NCI-H748 (cell line): Measurements from ENCODE around the gene CYP1B1.
"Not testable (repeated sequence)": the region's sequence is repeated elsewhere in the genome, so short reads cannot be mapped to it uniquely, and the experiment has no call there.

Source experiments
- DNase-seq: peaks from one replicate; lab custom pipeline; 2025; ENCODE audit not compliant: unreplicated experiment; lab: John Stamatoyannopoulos, UW

CYP1B1 gene

GRCh38 chr2:38075507-38076151 lies at the start of gene CYP1B1:
Gene CYP1B1 (minus strand): TSS chr2:38076151. CDS start chr2:38075388, 763 bp downstream.
- no peak for DNase-seq

GRCh38 chr2:38125007-38125406 lies 49.1 kb upstream of the CYP1B1 start:
- no peak for DNase-seq

- DNase-seq = no peak
Observed at GRCh38 chr2:38123911-38124310, 48.0 kb upstream of the CYP1B1 start.

GRCh38 chr2:38122344-38122743 lies 46.4 kb upstream of the CYP1B1 start:
- DNase-seq = no peak

GRCh38 chr2:38121481-38121880 lies 45.5 kb upstream of the CYP1B1 start:
- no peak for DNase-seq

- no peak for DNase-seq
Observed at GRCh38 chr2:38120829-38121228, 44.9 kb upstream of the CYP1B1 start.

- no peak for DNase-seq
Observed at GRCh38 chr2:38120264-38120592, 44.3 kb upstream of the CYP1B1 start.

GRCh38 chr2:38116762-38117161 lies 40.8 kb upstream of the CYP1B1 start:
- no peak for DNase-seq

GRCh38 chr2:38115216-38116032 lies 39.5 kb upstream of the CYP1B1 start:
- peak; percentile 55 for DNase-seq

GRCh38 chr2:38113981-38114708 lies 38.2 kb upstream of the CYP1B1 start:
- DNase-seq = no peak

- no peak for DNase-seq
Observed at GRCh38 chr2:38113051-38113450, 37.1 kb upstream of the CYP1B1 start.

GRCh38 chr2:38111350-38111749 lies 35.4 kb upstream of the CYP1B1 start:
- not testable (repeated sequence) for DNase-seq

- no peak for DNase-seq
Observed at GRCh38 chr2:38109732-38110181, 33.8 kb upstream of the CYP1B1 start.

GRCh38 chr2:38108907-38109731 lies 33.2 kb upstream of the CYP1B1 start:
- DNase-seq = no peak

GRCh38 chr2:38107738-38108410 lies 31.9 kb upstream of the CYP1B1 start:
- no peak for DNase-seq

GRCh38 chr2:38106405-38107094 lies 30.6 kb upstream of the CYP1B1 start:
- DNase-seq = no peak

GRCh38 chr2:38105922-38106321 lies 30.0 kb upstream of the CYP1B1 start:
- DNase-seq = no peak

GRCh38 chr2:38104598-38104997 lies 28.6 kb upstream of the CYP1B1 start:
- DNase-seq = no peak

- DNase-seq = no peak
Observed at GRCh38 chr2:38100328-38100727, 24.4 kb upstream of the CYP1B1 start.
